Adrenal gland (tissue), 5 donors: ENCODE results near the gene CERK.

ENCODE experiments used
- CTCF ChIP-seq, 6 experiments: fragments of 450-650 bp in 4 of 6; fragments of 200-600 bp in 2 of 6; sonication (generic) in 1 of 6; IDR thresholded peaks; 1 replicate in 5 of 6; 2 replicates in 1 of 6; pipeline versions ENCODE4 v1.5.1 to v1.8.0; 2016 to 2021; ENCODE audit warnings: antibody characterized with exemption in 6 of 6, mild to moderate bottlenecking in 2 of 6, moderate library complexity in 1 of 6
- POLR2A ChIP-seq, 2 donors: fragments of 450-650 bp; IDR thresholded peaks; one replicate each; pipeline ENCODE4 v1.6.1; 2017; ENCODE audit warnings: antibody characterized with exemption in 2 of 2, mild to moderate bottlenecking in 2 of 2, moderate library complexity in 1 of 2
- donor health status: DM: no; HTN: no; CAD: no.

GRCh38 chr22:46769706-46770105 lies 31.7 kb upstream of the CERK start:
- no peak for TF ChIP-seq CTCF (IDR thresholded peaks at IDR 0.05)
- TF ChIP-seq POLR2A (IDR thresholded peaks at IDR 0.05): no peak
